HepG2 (cell line): Measurements from ENCODE around the gene MIA3. TPM values are rescaled to one million over a fixed set of nuclear protein-coding genes. Genes with fewer than 3 reads are reported as not detected.

Source experiments
- ATAC-seq: fragments of 200-7000 bp; cut with Tn5 transposase; 3 replicates; pipeline ENCODE4 v1.9.1; 2020; ENCODE audit warnings: mild to moderate bottlenecking, moderate library complexity
- BruUV-seq: library from RNA; stranded (reverse); fragments of 400-500 nt; replicated peaks from 2 replicates; lab custom pipeline; 2021; lab: Mats Ljungman, UMichigan
- CTCF ChIA-PET: fragments of 300-600 bp; formaldehyde crosslinking; extraction: SDS; loops from one replicate; lab custom pipeline; 2021; ENCODE audit warnings: low total read pairs, inconsistent platforms, low intra/inter-chr PET ratio; lab: Yijun Ruan, JAX
- POLR2A ChIA-PET: fragments of 350-600 bp; sonication (Branson Sonifier 250); formaldehyde crosslinking; loops from one replicate; lab custom pipeline; 2020; ENCODE audit warnings: antibody characterized with exemption, inconsistent platforms; lab: Yijun Ruan, JAX
- DNase-seq: peaks from one replicate; pipeline ENCODE4 v3.0.0-alpha.2; 2015; ENCODE audit warnings: low spot score
- FAIRE-seq: peaks from 3 replicates; lab custom pipeline; 2011; peaks lifted over from hg19 to GRCh38; lab: Jason Lieb, UNC
- H2AFZ ChIP-seq: one replicate; pipeline ENCODE4 v1.6.1; 2011; ENCODE audit warnings: low read length, inconsistent platforms
- H3K27ac ChIP-seq: fragments of 300-600 bp; 3 replicates; pipeline ENCODE4 v1.8.0; 2011; ENCODE audit warnings: mixed run types, mild to moderate bottlenecking, mixed read lengths, low read length, inconsistent platforms; ENCODE audit not compliant: insufficient read depth; ENCODE audit errors: extremely low read length
- H3K27me3 ChIP-seq, 2 experiments: fragments of 200-600 bp in 1 of 2; 2 replicates in 1 of 2; 3 replicates in 1 of 2; pipeline versions ENCODE4 v1.6.0 to v1.8.0; 2011; ENCODE audit warnings: low read length in 2 of 2, mild to moderate bottlenecking in 2 of 2, moderate library complexity in 2 of 2, inconsistent platforms in 1 of 2; ENCODE audit not compliant: insufficient read depth in 2 of 2, control insufficient read depth in 1 of 2
- H3K36me3 ChIP-seq, 2 experiments: fragments of 200-600 bp in 1 of 2; replicated peaks in 1 of 2; 2 replicates in 1 of 2; 3 replicates in 1 of 2; pipeline versions ENCODE4 v1.5.1 to v1.8.0; 2011; ENCODE audit warnings: low read length in 2 of 2, inconsistent platforms in 1 of 2; ENCODE audit not compliant: insufficient read depth in 2 of 2, control insufficient read depth in 1 of 2
- H3K4me1 ChIP-seq: 2 replicates; pipeline ENCODE4 v1.5.1; 2012; ENCODE audit warnings: low read length, inconsistent platforms; ENCODE audit not compliant: insufficient read depth
- H3K4me2 ChIP-seq: 2 replicates; pipeline ENCODE4 v1.6.0; 2011; ENCODE audit warnings: low read depth, low read length, inconsistent platforms
- H3K4me3 ChIP-seq, 3 experiments: fragments of 200-600 bp in 1 of 3; sonication (generic), shearing (Covaris generic) in 1 of 3; replicated peaks in 1 of 3; 2 replicates each; pipeline ENCODE4 v1.5.1; 2011 to 2016; ENCODE audit warnings: low read length in 3 of 3, inconsistent platforms in 2 of 3, low read depth in 2 of 3, mild to moderate bottlenecking in 2 of 3, control low read depth in 1 of 3, mixed read lengths in 1 of 3; ENCODE audit not compliant: insufficient read depth in 1 of 3
- H3K79me2 ChIP-seq: one replicate; pipeline ENCODE4 v1.6.1; 2011; ENCODE audit warnings: low read length, inconsistent platforms; ENCODE audit not compliant: insufficient read depth
- H3K9ac ChIP-seq: 2 replicates; pipeline ENCODE4 v1.6.0; 2011; ENCODE audit warnings: mild to moderate bottlenecking, low read depth, low read length, inconsistent platforms; ENCODE audit not compliant: insufficient read depth
- H3K9me3 ChIP-seq: 2 replicates; pipeline ENCODE4 v1.5.1; 2012; ENCODE audit warnings: mild to moderate bottlenecking, low read length
- H4K20me1 ChIP-seq: 2 replicates; pipeline ENCODE4 v1.6.0; 2011; ENCODE audit warnings: inconsistent platforms, mild to moderate bottlenecking, low read length, moderate library complexity; ENCODE audit not compliant: insufficient read depth
- CBX5 ChIP-seq: sonication (generic); formaldehyde crosslinking; IDR thresholded peaks from 2 replicates; pipeline ENCODE4 v1.4.0; 2020; ENCODE audit warnings: missing genetic modification reagents, borderline replicate concordance
- CENPX ChIP-seq: sonication (generic); formaldehyde crosslinking; IDR thresholded peaks from 2 replicates; pipeline ENCODE4 v1.9.0; 2021; ENCODE audit warnings: mild to moderate bottlenecking, missing genetic modification reagents, moderate library complexity
- CHCHD3 ChIP-seq: sonication (generic); formaldehyde crosslinking; IDR thresholded peaks from 2 replicates; pipeline ENCODE4 v1.8.0; 2022; ENCODE audit warnings: mild to moderate bottlenecking, missing genetic modification reagents, moderate library complexity
- EEA1 ChIP-seq: sonication (generic); formaldehyde crosslinking; IDR thresholded peaks from 2 replicates; pipeline ENCODE4 v1.5.1; 2020; ENCODE audit warnings: mild to moderate bottlenecking, missing genetic modification reagents, borderline replicate concordance
- MAF1 ChIP-seq: sonication (generic); formaldehyde crosslinking; IDR thresholded peaks from 2 replicates; pipeline ENCODE4 v1.5.0; 2020; ENCODE audit warnings: missing genetic modification reagents, borderline replicate concordance
- PHF8 ChIP-seq: sonication (generic); formaldehyde crosslinking; IDR thresholded peaks from 2 replicates; pipeline ENCODE4 v1.5.0; 2020; ENCODE audit warnings: missing genetic modification reagents
- PRPF4 ChIP-seq: fragments of 200-400 bp; formaldehyde crosslinking; IDR thresholded peaks from 2 replicates; pipeline ENCODE4 v1.6.1; 2016; ENCODE audit warnings: low read length, low read depth; ENCODE audit not compliant: poor library complexity, severe bottlenecking
- RAD21 ChIP-seq: fragments of 450-650 bp; formaldehyde crosslinking; IDR thresholded peaks from 2 replicates; pipeline ENCODE4 v1.5.0; 2020; ENCODE audit warnings: mild to moderate bottlenecking
- SMARCC2 ChIP-seq: fragments of 450-650 bp; IDR thresholded peaks from 2 replicates; pipeline ENCODE4 v1.6.1; 2017; ENCODE audit warnings: antibody characterized with exemption, mild to moderate bottlenecking
- XBP1 ChIP-seq: sonication (generic); formaldehyde crosslinking; IDR thresholded peaks from 2 replicates; pipeline ENCODE4 v1.5.0; 2020; ENCODE audit warnings: missing genetic modification reagents
- ZNF12 ChIP-seq: sonication (generic); formaldehyde crosslinking; IDR thresholded peaks from 2 replicates; pipeline ENCODE4 v1.5.0; 2020; ENCODE audit warnings: missing genetic modification reagents
- ZNF33A ChIP-seq: sonication (generic); formaldehyde crosslinking; IDR thresholded peaks from 2 replicates; pipeline ENCODE4 v1.5.1; 2020; ENCODE audit warnings: missing genetic modification reagents, mild to moderate bottlenecking, moderate library complexity, borderline replicate concordance
- ZNF431 ChIP-seq: sonication (generic); formaldehyde crosslinking; IDR thresholded peaks from 2 replicates; pipeline ENCODE4 v1.9.0; 2022; ENCODE audit warnings: missing genetic modification reagents, low read depth, mild to moderate bottlenecking, borderline replicate concordance
- WGBS: methylation state at CpG from one replicate; pipeline ENCODE4 v1.1.6; 2017; ENCODE audit warnings: low lambda C conversion rate; 5-methylcytosine and 5-hydroxymethylcytosine counted together
- in situ Hi-C: cut with HindIII; loops from 2 replicates; pipeline ENCODE4 v1.10.0; 2017; ENCODE audit warnings: low pct_unique_long_range_greater_than_20kb; ENCODE audit not compliant: extremely low pct_ligation_motif_present
- intact Hi-C: fragments of 100-400 bp; cut with micrococcal nuclease; formaldehyde crosslinking; loops from one replicate; pipeline ENCODE4 v1.10.0; 2022; ENCODE audit not compliant: unreplicated experiment
- polyA plus RNA-seq, 8 experiments: library from polyadenylated mRNA; depleted of rRNA in 3 of 8; stranded (reverse) in 7 of 8; unstranded in 1 of 8; fragments of >200 nt; fragmentation: Illumina TruSeq in 4 of 8; extraction: Trizol in 4 of 8; gene quantifications; 2 replicates each; pipeline versions ENCODE4 v1.2.1 to v1.2.3, GENCODE V29; 2011 to 2016; ENCODE audit warnings: low read depth in 4 of 8, missing spikeins in 1 of 8, mixed read lengths in 1 of 8; ENCODE audit not compliant: insufficient read depth in 1 of 8
- total RNA-seq, 5 experiments: library from RNA; depleted of rRNA; stranded (reverse); fragments of >200 nt; fragmentation: Illumina TruSeq; extraction: Trizol; gene quantifications; 2 replicates each; pipeline ENCODE4 v1.2.3, GENCODE V29; 2016; ENCODE audit warnings: low read depth in 1 of 5
- TF ChIP-seq, protein P1 (sequence below): sonication (generic); formaldehyde crosslinking; IDR thresholded peaks from 2 replicates; pipeline ENCODE4 v1.5.0; 2020; ENCODE audit warnings: missing genetic modification reagents

Gene MIA3
- total and polyA plus RNA-seq, 2 of the 13 experiments (the other 11 are each of a cell fraction or from before 2014, with no cell fraction given), result 45.6 to 48.7 TPM

DNA sequence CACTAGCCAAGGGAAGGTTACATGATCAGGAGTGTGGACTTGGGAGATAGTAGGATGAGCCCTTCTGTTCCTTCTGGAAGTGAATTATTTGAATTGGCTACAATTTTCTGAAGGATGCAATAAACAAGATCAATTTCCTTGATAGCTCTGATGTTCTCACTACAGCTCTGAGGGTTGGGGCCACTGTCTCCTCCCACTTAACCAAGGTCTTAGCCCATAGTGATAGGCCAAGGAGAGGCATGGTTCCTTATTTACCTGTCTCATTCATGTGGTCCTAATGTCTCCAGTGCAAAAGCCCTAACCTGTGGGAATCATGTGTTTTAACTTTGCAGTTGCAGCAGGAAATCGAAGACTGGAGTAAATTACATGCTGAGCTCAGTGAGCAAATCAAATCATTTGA is 34.8 kb downstream of the MIA3 start:
- POLR2A ChIA-PET, result no interaction called here
- no TSS peak for BruUV-seq
- Histone ChIP-seq H3K27me3 (no peaks in the 10 kb centered on the region), H3K4me1 (no peaks in the 10 kb centered on the region), H4K20me1 (no peaks in the 10 kb centered on the region), H3K9me3 (no peaks in the 10 kb centered on the region), H3K79me2 (no peaks in the 10 kb centered on the region), H3K9ac (no peak overlapping the region), H3K27ac (no peak overlapping the region), H3K4me3 (no peak overlapping the region), H3K4me2 (no peak overlapping the region), H2AFZ (no peak overlapping the region), H3K36me3 (peaks cover 14 to 75% of the 10 kb centered on the region in 2 experiments)
- WGBS, result 96% methylated on average over 1 of the region's 1 CpG
- FAIRE-seq (no peak), ATAC-seq (no peak), DNase-seq (no peak)
- intact Hi-C loops, result no loop called here
- CTCF ChIA-PET, result no interaction called here
- in situ Hi-C loops, result no loop called here
- TF ChIP-seq EEA1 (CRISPR knock-in tag) (no peak), MAF1 (no peak), CBX5 (no peak)
- TF ChIP-seq, protein P1, sequence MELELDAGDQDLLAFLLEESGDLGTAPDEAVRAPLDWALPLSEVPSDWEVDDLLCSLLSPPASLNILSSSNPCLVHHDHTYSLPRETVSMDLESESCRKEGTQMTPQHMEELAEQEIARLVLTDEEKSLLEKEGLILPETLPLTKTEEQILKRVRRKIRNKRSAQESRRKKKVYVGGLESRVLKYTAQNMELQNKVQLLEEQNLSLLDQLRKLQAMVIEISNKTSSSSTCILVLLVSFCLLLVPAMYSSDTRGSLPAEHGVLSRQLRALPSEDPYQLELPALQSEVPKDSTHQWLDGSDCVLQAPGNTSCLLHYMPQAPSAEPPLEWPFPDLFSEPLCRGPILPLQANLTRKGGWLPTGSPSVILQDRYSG, result no peak

DNA sequence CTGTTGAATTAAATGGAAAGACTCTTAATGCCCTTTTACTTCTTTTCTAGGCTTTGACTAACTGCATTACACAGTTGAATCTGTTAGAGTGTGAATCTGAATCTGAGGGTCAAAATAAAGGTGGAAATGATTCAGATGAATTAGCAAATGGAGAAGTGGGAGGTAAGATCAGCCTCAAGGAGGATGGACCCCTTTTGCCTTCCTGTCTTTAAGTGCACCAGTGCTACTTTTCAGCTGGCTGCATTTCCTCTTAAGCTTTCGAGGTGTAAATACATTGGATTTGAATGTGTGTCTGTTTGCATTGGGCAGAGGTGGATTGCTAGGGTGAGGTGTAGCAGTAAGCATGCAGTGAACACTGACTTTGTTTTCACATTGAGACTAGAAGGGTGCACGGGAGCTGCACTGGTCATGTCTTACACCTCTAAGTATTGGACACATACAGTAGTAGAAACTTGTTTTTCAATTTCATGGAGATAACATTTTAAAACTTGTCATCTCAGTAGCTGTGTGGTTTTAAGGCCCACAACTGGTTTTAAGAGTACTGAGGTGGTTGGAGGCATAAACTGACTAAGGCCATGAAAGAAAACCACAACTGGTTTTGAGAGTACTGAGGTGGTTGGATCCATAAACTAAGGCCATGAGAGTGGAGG is 35.4 kb downstream of the MIA3 start:
- DNase-seq (no peak), FAIRE-seq (no peak), ATAC-seq (no peak)
- Histone ChIP-seq H3K27ac (no peak overlapping the region), H3K4me3 (no peak overlapping the region), H4K20me1 (no peaks in the 10 kb centered on the region), H3K9me3 (no peaks in the 10 kb centered on the region), H3K36me3 (peaks cover 14 to 81% of the 10 kb centered on the region in 2 experiments), H3K4me2 (no peak overlapping the region), H3K4me1 (no peaks in the 10 kb centered on the region), H3K9ac (no peak overlapping the region), H3K79me2 (no peaks in the 10 kb centered on the region), H2AFZ (no peak overlapping the region), H3K27me3 (no peaks in the 10 kb centered on the region)
- in situ Hi-C loops, result no loop called here
- intact Hi-C loops, result no loop called here
- POLR2A ChIA-PET, result no interaction called here
- CTCF ChIA-PET, result no interaction called here
- BruUV-seq, result no TSS peak
- 100% methylated on average over 2 of the region's 2 CpGs for WGBS
- TF ChIP-seq ZNF12 (CRISPR knock-in tag) (no peak), RAD21 (no peak), SMARCC2 (no peak), ZNF431 (no peak), XBP1 (CRISPR knock-in tag) (no peak), PRPF4 (no peak), CENPX (CRISPR knock-in tag) (no peak), PHF8 (CRISPR knock-in tag) (no peak), CHCHD3 (no peak), ZNF33A (CRISPR knock-in tag) (no peak)
